Epithelial cell of proximal tubule (primary cell): ENCODE results near the gene TOE1. TPM values are rescaled to one million over a fixed set of nuclear protein-coding genes. Genes with fewer than 3 reads are reported as not detected.
"Not testable (repeated sequence)": the region's sequence is repeated elsewhere in the genome, so short reads cannot be mapped to it uniquely, and the experiment has no call there.

Source experiments
- DNase-seq: peaks from one replicate; pipeline ENCODE4 v3.0.0-alpha.2; 2011; ENCODE audit warnings: low read depth
- H3K4me3 ChIP-seq: 2 replicates; pipeline ENCODE4 v1.5.1; 2011; ENCODE audit warnings: low read depth, mild to moderate bottlenecking, low read length
- CTCF ChIP-seq: conservative IDR thresholded peaks from 2 replicates; pipeline ENCODE4 v1.5.1; 2012; ENCODE audit warnings: low read depth, mild to moderate bottlenecking, low read length
- total RNA-seq: library from RNA; depleted of rRNA; stranded (reverse); fragments of >200 nt; gene quantifications from 2 replicates; pipeline ENCODE4 v1.2.3, GENCODE V29; 2015

TOE1 gene
- total RNA-seq, 1 donor from 2014 or later, result 10.8 TPM

DNA sequence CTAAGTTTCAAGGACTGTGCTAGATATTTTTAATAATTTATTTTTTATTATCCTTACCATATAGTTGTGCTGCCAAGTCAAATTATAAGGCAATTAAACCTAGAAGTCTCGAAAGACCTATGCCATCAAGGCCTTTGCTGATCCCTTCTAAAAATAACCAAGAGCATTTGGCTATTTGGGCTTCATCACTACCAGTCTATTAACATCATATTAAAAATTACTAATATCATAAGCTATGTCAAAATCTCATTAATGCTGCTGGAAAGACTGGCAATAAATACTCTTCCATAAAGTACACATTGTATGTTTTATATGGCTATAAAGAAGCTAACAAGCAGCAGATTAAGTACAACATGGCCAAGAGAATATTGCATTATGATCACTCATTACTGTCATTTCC, 43.2 kb downstream of the TOE1 start:
- no peak for DNase-seq
- no peak for TF ChIP-seq CTCF
- H3K4me3 ChIP-seq, result no peak overlapping the region

GRCh38 chr1:45384213-45384612, 44.2 kb downstream of the TOE1 start:
- not testable (repeated sequence) for DNase-seq, H3K4me3 ChIP-seq

GRCh38 chr1:45385302-45385701, 45.3 kb downstream of the TOE1 start:
- H3K4me3 ChIP-seq, result no peak overlapping the region
- no peak for DNase-seq
- TF ChIP-seq CTCF, result no peak

DNA sequence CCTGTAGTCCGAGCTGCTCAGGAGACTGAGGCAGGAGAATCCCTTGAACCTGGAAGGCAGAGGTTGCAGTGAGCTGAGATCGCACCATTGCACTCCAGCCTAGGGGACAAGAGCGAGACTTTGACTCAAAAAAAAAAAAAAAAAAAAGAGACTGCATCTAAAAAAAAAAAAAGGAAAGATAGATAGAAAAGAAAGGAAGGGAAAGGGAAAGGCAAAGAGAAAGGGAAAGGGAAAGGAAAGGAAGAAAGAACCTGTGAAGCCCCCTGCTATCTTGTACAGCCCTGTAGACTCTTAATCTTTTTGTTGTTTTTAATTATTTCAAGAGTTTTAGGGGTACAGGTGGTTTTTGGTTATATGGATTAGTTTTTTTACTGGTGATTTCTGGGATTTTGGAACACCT, 46.2 kb downstream of the TOE1 start:
- TF ChIP-seq CTCF, result no peak
- no peak for DNase-seq
- no peak overlapping the region for H3K4me3 ChIP-seq

Other genes starting within 250 kb of the TOE1 start
- 0.23 and 0.72 TPM in 2 replicates for gene ZSWIM5, start 133.6 kb upstream of the TOE1 start, total RNA-seq
- gene HPDL, start 13.3 kb upstream of the TOE1 start, total RNA-seq, result 2.9 and 11.9 TPM in 2 replicates
- 15.2 and 17.4 TPM in 2 replicates for gene MUTYH, start 270 bp downstream of the TOE1 start, total RNA-seq
- gene TESK2, start 151.0 kb downstream of the TOE1 start, total RNA-seq, result 1.1 and 2.9 TPM in 2 replicates
- gene CCDC163, start 159.9 kb downstream of the TOE1 start, total RNA-seq, result 0.69 and 1.7 TPM in 2 replicates
- gene MMACHC, start 160.1 kb downstream of the TOE1 start, total RNA-seq, result 5.1 and 7.8 TPM in 2 replicates
- 824 and 1,060 TPM in 2 replicates for gene PRDX1, start 181.7 kb downstream of the TOE1 start, total RNA-seq
- gene AKR1A1, start 210.7 kb downstream of the TOE1 start, total RNA-seq, result 122 and 135 TPM in 2 replicates
- gene NASP, start 243.9 kb downstream of the TOE1 start, total RNA-seq, result 109 and 163 TPM in 2 replicates